HUES64 (cell line): ENCODE data around the gene SORT1.
"Not testable (repeated sequence)": the region's sequence is repeated elsewhere in the genome, so short reads cannot be mapped to it uniquely, and the experiment has no call there.

Experiments used
- H3K27ac ChIP-seq: 2 replicates; pipeline ENCODE4 v1.7.0; 2013; ENCODE audit warnings: low read depth, low read length, inconsistent platforms
- H3K27me3 ChIP-seq: 2 replicates; pipeline ENCODE4 v1.6.1; 2013; ENCODE audit warnings: mild to moderate bottlenecking, low read length; ENCODE audit not compliant: insufficient read depth
- H3K36me3 ChIP-seq: 2 replicates; pipeline ENCODE4 v1.6.1; 2013; ENCODE audit warnings: mild to moderate bottlenecking, low read length; ENCODE audit not compliant: insufficient read depth
- H3K4me1 ChIP-seq: 2 replicates; pipeline ENCODE4 v1.6.1; 2013; ENCODE audit warnings: mild to moderate bottlenecking, low read length, moderate library complexity; ENCODE audit not compliant: insufficient read depth
- H3K4me3 ChIP-seq: 2 replicates; pipeline ENCODE4 v1.5.1; 2013; ENCODE audit warnings: mild to moderate bottlenecking, low read length, moderate library complexity
- H3K9ac ChIP-seq: 2 replicates; pipeline ENCODE4 v1.6.1; 2013; ENCODE audit warnings: mild to moderate bottlenecking, low read depth, low read length
- H3K9me3 ChIP-seq: 2 replicates; pipeline ENCODE4 v1.6.1; 2013; ENCODE audit warnings: low read depth, low read length; ENCODE audit not compliant: insufficient read depth
- WGBS: fragments of 150-250, 120-280 bp; methylation state at CpG from one replicate; pipeline ENCODE4 v1.1.7; 2013; ENCODE audit warnings: missing lambda C conversion rate; 5-methylcytosine and 5-hydroxymethylcytosine counted together

SORT1 gene

DNA sequence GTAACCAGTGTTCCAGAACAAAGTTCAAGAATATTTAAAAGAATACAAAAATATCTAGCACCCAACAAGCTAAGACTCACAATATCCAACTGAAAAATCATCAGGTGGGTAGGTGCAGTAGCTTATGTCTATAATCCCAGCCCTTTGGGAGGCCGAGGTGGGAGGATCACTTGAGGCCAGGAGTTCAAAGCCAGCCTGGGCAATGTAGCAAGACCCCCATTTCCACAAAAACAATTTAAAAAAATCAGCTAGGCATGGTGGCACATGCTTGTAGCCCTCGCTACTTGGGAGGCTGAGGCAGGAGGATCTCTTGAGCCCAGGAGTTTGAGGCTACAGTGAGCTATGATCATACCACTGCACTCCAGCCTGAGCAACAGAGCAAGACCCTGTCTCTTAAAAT, 24.0 kb downstream of the SORT1 start:
- 98% methylated on average over 2 of the region's 2 CpGs for WGBS
- H3K9me3 ChIP-seq, H3K27ac ChIP-seq, H3K9ac ChIP-seq, H3K27me3 ChIP-seq, H3K4me3 ChIP-seq, H3K36me3 ChIP-seq: not testable (repeated sequence)
- H3K4me1 ChIP-seq: peaks cover 13% of the 10 kb centered on the region

DNA sequence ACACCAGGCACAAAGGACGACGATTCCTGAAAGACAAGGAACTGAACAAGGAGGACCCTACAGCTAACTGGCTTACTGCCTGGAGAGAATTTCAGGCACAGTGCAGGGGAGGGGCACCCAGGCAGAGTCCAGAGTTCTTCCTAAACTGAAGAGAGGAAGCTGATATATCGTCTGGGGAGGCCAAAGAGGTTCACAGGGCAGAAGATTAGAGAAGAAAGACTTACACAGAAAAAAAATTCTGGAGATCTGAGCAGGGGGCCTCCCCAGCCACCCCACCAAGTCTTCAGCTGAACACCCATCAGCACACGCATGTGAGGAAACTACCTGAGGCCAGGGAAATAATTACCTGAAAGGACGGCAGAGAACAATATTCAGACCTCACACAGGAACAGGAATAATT, 24.6 kb downstream of the SORT1 start:
- 90% methylated on average over 5 of the region's 5 CpGs for WGBS
- peaks cover 13% of the 10 kb centered on the region for H3K4me1 ChIP-seq

GRCh38 chr1:109372281-109372680, 25.4 kb downstream of the SORT1 start:
- no peak overlapping the region for H3K27ac ChIP-seq
- H3K9me3 ChIP-seq: no peaks in the 10 kb centered on the region
- peaks cover 13% of the 10 kb centered on the region for H3K4me1 ChIP-seq
- peaks cover 6% of the 10 kb centered on the region for H3K36me3 ChIP-seq
- 93% methylated on average over 6 of the region's 6 CpGs for WGBS
- no peak overlapping the region for H3K4me3 ChIP-seq
- no peak overlapping the region for H3K9ac ChIP-seq
- no peaks in the 10 kb centered on the region for H3K27me3 ChIP-seq

More for the DNA sequence above, 24.6 kb downstream of the SORT1 start:
- Histone ChIP-seq H3K36me3 (no peaks in the 10 kb centered on the region), H3K4me3 (no peak overlapping the region), H3K9ac (no peak overlapping the region), H3K9me3 (no peaks in the 10 kb centered on the region), H3K27me3 (no peaks in the 10 kb centered on the region), H3K27ac (no peak overlapping the region)

GRCh38 chr1:109371341-109371739, 26.4 kb downstream of the SORT1 start:
- no peaks in the 10 kb centered on the region for H3K27me3 ChIP-seq
- WGBS: 61% methylated on average over 4 of the region's 4 CpGs
- H3K36me3 ChIP-seq: peaks cover 15% of the 10 kb centered on the region
- H3K4me1 ChIP-seq: peaks cover 13% of the 10 kb centered on the region
- H3K27ac ChIP-seq: no peak overlapping the region
- H3K4me3 ChIP-seq: no peak overlapping the region
- no peaks in the 10 kb centered on the region for H3K9me3 ChIP-seq
- 0 out of 2 replicates have a peak overlapping the region, but pooled peaks have one; percentile 6 for H3K9ac ChIP-seq

DNA sequence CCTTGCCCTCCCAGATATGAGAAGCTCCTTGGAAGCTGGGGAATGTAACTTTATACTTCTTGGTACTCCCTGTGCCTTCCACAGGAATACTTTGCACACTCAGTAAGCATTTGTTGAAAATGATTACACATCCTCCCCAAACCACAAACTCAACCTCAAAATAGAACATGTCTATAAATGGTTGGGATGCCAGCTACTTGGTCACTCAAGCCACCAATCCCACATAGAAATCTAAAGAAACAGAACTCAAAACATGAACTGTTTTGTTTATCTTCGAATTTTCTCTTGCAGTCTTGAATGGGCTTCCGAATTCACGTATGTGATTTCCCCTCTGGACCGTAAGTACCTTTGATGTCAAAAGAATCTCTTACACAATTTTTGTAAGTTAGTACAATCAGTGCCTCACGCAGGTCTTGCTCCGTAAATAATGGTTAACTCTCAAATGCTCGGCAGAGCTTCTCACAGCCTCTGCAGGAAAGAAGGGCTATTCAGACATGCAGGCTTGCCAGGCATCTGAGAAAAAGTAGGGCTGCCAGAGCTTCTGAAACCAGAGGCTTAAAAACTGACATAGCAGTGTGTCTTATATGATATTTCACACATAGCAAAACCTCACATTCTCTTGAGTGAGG, 26.9 kb downstream of the SORT1 start:
- Histone ChIP-seq H3K27ac (no peak overlapping the region), H3K9ac (0 out of 2 replicates have a peak overlapping the region, but pooled peaks have one; percentile 6), H3K4me3 (no peak overlapping the region)

DNA sequence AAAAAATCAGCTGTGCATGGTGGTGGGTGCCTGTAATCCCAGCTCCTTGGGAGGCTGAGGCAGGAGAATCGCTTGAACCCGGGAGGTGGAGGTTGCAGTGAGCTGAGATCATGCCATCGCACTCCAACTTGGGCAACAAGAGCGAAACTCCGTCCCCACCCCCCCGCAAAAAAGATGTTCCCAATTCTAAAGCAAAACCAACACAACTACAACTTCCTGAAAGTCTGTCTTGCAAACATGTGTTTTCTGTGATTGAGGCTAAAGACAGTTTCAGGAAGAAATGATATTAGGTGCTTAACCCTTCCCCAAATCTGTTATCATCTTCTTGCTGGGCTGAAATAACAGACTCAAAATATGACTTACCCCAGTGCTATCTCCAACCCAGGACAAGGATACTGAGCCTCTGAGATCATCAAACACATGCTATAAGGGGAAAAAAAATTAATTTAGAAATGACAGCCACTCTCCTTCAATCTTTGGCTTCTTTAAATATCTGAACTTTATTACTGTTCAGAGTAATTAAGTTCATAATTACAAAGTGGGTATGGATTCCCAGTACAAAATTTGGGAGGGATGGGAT, 28.5 kb downstream of the SORT1 start:
- WGBS: 97% methylated on average over 5 of the region's 6 CpGs
- no peaks in the 10 kb centered on the region for H3K9me3 ChIP-seq
- no peak overlapping the region for H3K4me3 ChIP-seq
- no peak overlapping the region for H3K9ac ChIP-seq
- no peak overlapping the region for H3K27ac ChIP-seq
- H3K27me3 ChIP-seq: no peaks in the 10 kb centered on the region
- H3K36me3 ChIP-seq: peaks cover 28% of the 10 kb centered on the region
- peaks cover 13% of the 10 kb centered on the region for H3K4me1 ChIP-seq

More for the DNA sequence above, 26.9 kb downstream of the SORT1 start:
- no peaks in the 10 kb centered on the region for H3K9me3 ChIP-seq
- WGBS: 87% methylated on average over 7 of the region's 7 CpGs
- peaks cover 20% of the 10 kb centered on the region for H3K36me3 ChIP-seq
- no peaks in the 10 kb centered on the region for H3K27me3 ChIP-seq
- H3K4me1 ChIP-seq: peaks cover 13% of the 10 kb centered on the region

DNA sequence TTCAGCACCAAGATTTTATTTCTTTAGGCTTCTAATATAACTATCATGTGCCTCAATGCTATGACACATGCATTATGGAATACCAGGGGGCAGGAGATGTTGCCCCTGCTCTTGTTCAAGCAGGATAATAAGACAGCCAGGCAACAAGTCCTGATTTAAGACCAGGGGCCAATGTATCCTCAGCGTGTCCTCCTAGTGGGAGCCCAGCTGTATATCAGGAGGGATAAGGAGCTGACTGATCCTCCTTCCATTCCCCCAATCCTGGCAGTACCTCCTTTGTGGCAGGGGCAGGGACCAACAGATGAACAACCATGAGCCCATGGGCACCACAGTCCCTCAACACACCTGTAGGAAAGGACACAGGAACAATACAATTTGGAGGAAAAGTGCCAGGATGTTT, 29.3 kb downstream of the SORT1 start:
- no peaks in the 10 kb centered on the region for H3K27me3 ChIP-seq
- no peak overlapping the region for H3K4me3 ChIP-seq
- no peak overlapping the region for H3K9ac ChIP-seq
- H3K4me1 ChIP-seq: peaks cover 13% of the 10 kb centered on the region
- 77% methylated on average over 1 of the region's 1 CpG for WGBS
- H3K27ac ChIP-seq: no peak overlapping the region
- peaks cover 28% of the 10 kb centered on the region for H3K36me3 ChIP-seq
- no peaks in the 10 kb centered on the region for H3K9me3 ChIP-seq

DNA sequence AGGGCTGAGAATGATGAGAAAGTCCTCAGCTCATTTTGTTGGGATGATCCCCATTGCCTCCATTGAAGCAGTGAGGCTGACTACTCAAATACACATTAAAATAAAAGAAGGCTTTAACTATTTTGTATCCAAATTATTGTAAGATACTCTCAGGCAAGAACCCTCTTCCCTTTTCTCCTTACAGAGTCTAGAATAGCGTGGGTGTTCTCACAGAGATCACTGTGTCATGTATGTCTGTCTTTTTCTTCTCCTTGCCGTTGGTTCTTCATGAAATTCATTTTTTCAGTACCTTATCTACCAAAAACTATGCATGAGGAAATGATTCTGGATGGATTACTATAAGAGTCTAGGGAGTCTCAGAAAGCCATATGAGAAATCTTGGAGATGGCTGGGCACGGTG, 30.1 kb downstream of the SORT1 start:
- Histone ChIP-seq H3K27ac (no peak overlapping the region), H3K9ac (no peak overlapping the region), H3K4me1 (peaks cover 13% of the 10 kb centered on the region), H3K4me3 (no peak overlapping the region), H3K36me3 (peaks cover 28% of the 10 kb centered on the region), H3K9me3 (no peaks in the 10 kb centered on the region), H3K27me3 (no peaks in the 10 kb centered on the region)
- WGBS: 96% methylated on average over 2 of the region's 3 CpGs

GRCh38 chr1:109365642-109366204, 32.0 kb downstream of the SORT1 start:
- no peak overlapping the region for H3K4me3 ChIP-seq
- WGBS: 98% methylated on average over 2 of the region's 2 CpGs
- peaks cover 28% of the 10 kb centered on the region for H3K36me3 ChIP-seq

DNA sequence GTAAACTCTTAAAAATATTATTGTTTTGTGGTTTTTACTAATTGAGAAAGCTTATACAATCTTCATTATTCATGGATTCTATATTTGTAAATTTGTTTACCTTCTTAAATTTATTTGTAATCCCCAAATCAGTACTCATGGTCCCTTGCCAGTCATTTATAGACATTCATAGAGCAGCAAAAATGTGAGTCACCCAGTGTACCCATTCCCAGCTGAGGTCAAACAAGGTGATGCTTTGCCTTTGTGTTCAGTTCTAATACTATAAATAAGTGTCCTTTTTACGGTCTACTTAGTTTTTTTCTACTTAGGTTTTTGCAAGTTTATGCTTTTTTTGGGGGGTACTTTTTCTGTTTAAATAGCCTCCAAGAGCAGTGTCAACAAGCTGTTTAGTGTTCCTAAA, 36.1 kb downstream of the SORT1 start:
- whole genome bisulfite sequencing: 100% methylated on average over 1 of the region's 1 CpG
- H3K36me3 ChIP-seq: peaks cover 16% of the 10 kb centered on the region
- no peak overlapping the region for H3K4me3 ChIP-seq
- no peak overlapping the region for H3K9ac ChIP-seq
- no peak overlapping the region for H3K27ac ChIP-seq
- H3K27me3 ChIP-seq: no peaks in the 10 kb centered on the region
- no peaks in the 10 kb centered on the region for H3K9me3 ChIP-seq
- H3K4me1 ChIP-seq: peaks cover 12% of the 10 kb centered on the region

More at GRCh38 chr1:109365642-109366204, 32.0 kb downstream of the SORT1 start:
- Histone ChIP-seq H3K27ac (no peak overlapping the region), H3K27me3 (no peaks in the 10 kb centered on the region), H3K9me3 (no peaks in the 10 kb centered on the region), H3K9ac (no peak overlapping the region), H3K4me1 (peaks cover 12% of the 10 kb centered on the region)

GRCh38 chr1:109361069-109361468, 36.6 kb downstream of the SORT1 start:
- Histone ChIP-seq H3K4me3 (no peak overlapping the region), H3K36me3 (peaks cover 10% of the 10 kb centered on the region), H3K27ac (no peak overlapping the region), H3K9ac (no peak overlapping the region), H3K27me3 (no peaks in the 10 kb centered on the region), H3K9me3 (no peaks in the 10 kb centered on the region), H3K4me1 (peaks cover 12% of the 10 kb centered on the region)
- 92% methylated on average over 2 of the region's 2 CpGs for WGBS
